ENCODE data around the gene EXTL1.

The EXTL1 gene

DNA sequence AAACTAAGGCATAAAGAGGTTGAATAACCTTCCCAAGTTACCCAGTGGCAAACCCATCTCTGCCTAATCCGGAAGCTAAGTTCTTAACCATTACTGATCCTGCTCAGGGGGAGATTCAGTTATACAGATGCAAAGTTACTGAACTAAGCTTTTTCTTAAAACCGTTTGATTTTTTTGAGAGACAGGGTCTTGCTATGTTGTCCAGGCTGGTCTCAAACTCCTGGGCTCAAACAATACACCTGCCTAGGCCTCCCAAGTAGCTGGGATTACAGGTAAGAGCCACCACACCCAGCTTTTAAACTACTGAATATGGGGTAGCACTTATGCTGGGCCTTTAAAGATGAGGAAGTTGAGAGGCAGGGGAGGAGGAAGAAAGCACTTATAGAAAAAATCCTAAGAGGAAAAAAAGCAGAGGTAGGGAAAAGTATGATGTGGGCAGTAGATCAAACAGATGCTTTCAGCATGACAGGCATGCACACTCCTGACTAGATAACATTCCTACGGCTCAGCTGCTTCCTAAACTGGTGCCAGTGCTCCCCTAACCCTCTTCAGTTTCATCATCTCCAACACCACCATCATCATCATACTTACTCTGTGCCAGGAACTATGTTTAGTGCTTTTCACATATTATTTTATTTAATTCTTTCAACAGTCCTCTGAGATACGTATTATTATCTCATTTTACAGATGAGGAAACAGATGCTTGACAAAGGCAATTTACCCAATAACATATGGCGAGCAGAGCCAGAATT, 29.5 kb upstream of the EXTL1 start:
- no peak overlapping the region for H3K27ac ChIP-seq

GRCh38 chr1:25992689-25993171, 28.8 kb upstream of the EXTL1 start:
- no peak overlapping the region for H3K27ac ChIP-seq
- TF ChIP-seq ZFX (IDR thresholded peaks at IDR 0.05) (no peak), CTCF (conservative IDR thresholded peaks at IDR 0.05) (no peak)

More for the DNA sequence above, 29.5 kb upstream of the EXTL1 start:
- TF ChIP-seq ZFX (IDR thresholded peaks at IDR 0.05) (no peak), CTCF (conservative IDR thresholded peaks at IDR 0.05) (no peak)

GRCh38 chr1:25993197-25993951, 28.2 kb upstream of the EXTL1 start:
- TF ChIP-seq CTCF (conservative IDR thresholded peaks at IDR 0.05) (no peak), ZFX (IDR thresholded peaks at IDR 0.05) (no peak)
- no peak overlapping the region for H3K27ac ChIP-seq

DNA sequence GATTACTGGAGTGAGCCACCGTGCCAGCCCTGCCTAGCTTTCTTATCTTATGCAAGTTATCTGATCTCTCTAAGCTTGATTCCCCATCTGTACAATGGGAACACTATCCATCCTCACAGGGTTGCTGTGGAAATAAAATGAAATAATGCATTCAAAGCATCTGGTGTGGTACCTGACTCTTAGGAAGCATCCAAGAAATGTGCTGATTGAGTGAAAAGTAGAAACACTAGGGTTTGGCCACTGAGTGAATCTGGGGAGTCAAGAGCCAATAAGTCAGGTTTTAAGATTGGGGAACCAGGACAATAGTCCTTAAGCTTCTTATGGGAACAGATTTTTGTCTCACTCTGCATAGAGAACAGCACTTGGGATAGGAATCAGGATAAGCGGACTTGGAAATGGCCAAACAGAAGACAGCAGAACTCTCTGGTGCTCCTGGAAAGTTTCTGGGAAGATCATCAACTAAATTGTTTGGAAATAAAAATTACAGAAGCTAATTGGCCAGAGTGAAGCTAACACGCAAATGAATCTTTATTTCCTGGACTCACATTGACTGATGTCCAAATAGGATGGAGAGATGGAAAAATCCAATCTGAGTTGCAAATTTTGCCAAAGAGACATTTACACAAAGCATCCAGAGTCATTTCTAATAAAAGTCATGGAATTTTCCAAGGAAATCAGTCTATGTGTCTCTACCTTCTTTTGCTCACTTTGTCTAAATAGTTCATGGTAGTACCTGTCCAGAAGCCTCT, 27.0 kb upstream of the EXTL1 start:
- no peak for TF ChIP-seq ZFX (IDR thresholded peaks at IDR 0.05)
- TF ChIP-seq CTCF (conservative IDR thresholded peaks at IDR 0.05), result no peak
- H3K27ac ChIP-seq, result no peak overlapping the region

DNA sequence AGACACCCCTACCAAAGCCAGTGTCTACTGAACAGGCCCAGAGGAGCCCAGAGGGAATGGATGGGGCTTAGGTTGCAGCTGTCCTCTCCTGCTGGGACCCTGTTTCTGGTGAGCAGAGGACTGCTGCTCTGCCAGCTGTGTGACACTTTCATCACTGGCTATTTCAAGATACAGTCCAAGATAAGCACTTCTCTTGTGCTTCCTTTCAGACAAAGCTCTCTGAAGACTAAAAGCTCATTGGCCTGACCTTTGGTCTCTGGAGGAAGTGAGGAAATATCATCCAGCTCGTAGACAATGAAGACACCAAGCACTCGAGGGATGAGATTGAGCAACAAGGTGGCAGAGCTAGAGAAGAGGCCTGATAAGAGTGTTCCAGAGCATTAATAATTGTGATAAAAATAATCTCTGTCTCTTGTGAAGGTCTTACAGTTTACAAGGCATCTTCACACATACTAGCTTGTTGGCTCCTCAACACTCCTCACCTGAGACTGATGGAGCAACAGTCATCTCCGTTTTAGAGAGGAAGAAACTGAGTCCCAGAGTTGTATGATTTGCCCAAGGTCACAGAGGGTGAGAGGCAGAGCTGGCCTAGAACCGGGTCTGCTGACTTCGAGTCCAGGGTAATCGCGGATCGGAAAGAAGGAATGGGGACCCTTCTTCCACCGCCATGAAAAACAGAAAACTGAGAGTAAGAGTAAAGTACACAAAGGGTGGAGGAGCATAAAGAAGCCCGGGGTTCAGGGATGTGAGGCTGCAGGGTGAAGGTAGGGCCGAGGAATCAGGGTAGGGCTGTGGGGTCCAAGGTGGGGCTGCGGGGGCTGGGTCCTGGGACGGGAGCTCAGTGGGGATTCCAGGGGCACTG, 24.4 kb upstream of the EXTL1 start:
- peak overlapping the region; percentile 79 for H3K27ac ChIP-seq
- TF ChIP-seq ZFX (IDR thresholded peaks at IDR 0.05), result no peak
- no peak for TF ChIP-seq CTCF (conservative IDR thresholded peaks at IDR 0.05)

- TF ChIP-seq CTCF (conservative IDR thresholded peaks at IDR 0.05) (peak; percentile 89), ZFX (IDR thresholded peaks at IDR 0.05) (no peak)
- peak within 1 kb of the TSS; percentile 79 for H3K27ac ChIP-seq
These were observed 23.5 kb upstream of the EXTL1 start, which contains the start of gene PAFAH2 for GRCh38 chr1:25997828-25998761. TSS of gene PAFAH2 (minus strand) at chr1:25998063. CDS start at chr1:25990816, 7,247 bp downstream.
